Vagina (tissue), 2 donors: ENCODE data around the gene FETUB. TPM values are rescaled to one million over a fixed set of nuclear protein-coding genes. Genes with fewer than 3 reads are reported as not detected.

Experiments
- DNase-seq, 2 donors: peaks; one replicate each; pipeline ENCODE4 v3.0.0-alpha.2; 2017; ENCODE audit errors: extremely low spot score in 2 of 2
- H3K27ac ChIP-seq: fragments of 200-600 bp; sonication (generic); one replicate; pipeline ENCODE4 v1.5.1; 2019
- H3K27me3 ChIP-seq: fragments of 200-600 bp; sonication (generic); one replicate; pipeline ENCODE4 v1.5.1; 2019
- H3K36me3 ChIP-seq, 2 donors: fragments of 200-600 bp; sonication (generic); one replicate each; pipeline ENCODE4 v1.5.1; 2017 to 2019
- H3K4me1 ChIP-seq: fragments of 200-600 bp; sonication (generic); one replicate; pipeline ENCODE4 v1.5.1; 2019
- H3K4me3 ChIP-seq, 2 donors: fragments of 200-600 bp; sonication (generic); 1 replicate in 1 of 2; 2 replicates in 1 of 2; pipeline ENCODE4 v1.5.1; 2016 to 2019
- H3K9me3 ChIP-seq: fragments of 200-600 bp; sonication (generic); one replicate; pipeline ENCODE4 v1.5.1; 2019
- CTCF ChIP-seq, 3 experiments: fragments of 450-650 bp in 2 of 3; fragments of 200-600 bp in 1 of 3; sonication (generic) in 1 of 3; IDR thresholded peaks; one replicate each; pipeline ENCODE4 v1.5.1; 2017 to 2019; ENCODE audit warnings: antibody characterized with exemption in 3 of 3, mild to moderate bottlenecking in 2 of 3, moderate library complexity in 2 of 3
- POLR2A ChIP-seq, 2 donors: fragments of 450-650 bp; IDR thresholded peaks; one replicate each; pipeline ENCODE4 v1.6.1; 2017; ENCODE audit warnings: antibody characterized with exemption in 2 of 2, mild to moderate bottlenecking in 2 of 2, moderate library complexity in 2 of 2
- POLR2AphosphoS5 ChIP-seq, 2 donors: sonication (generic); formaldehyde crosslinking; IDR thresholded peaks; one replicate each; pipeline ENCODE4 v1.9.0; 2017; ENCODE audit warnings: antibody characterized with exemption in 2 of 2, mild to moderate bottlenecking in 2 of 2, low read depth in 1 of 2; ENCODE audit not compliant: insufficient read depth in 1 of 2
- intact Hi-C: fragments of 100-400 bp; cut with DNase I; formaldehyde crosslinking; loops from one replicate; pipeline ENCODE4 v1.15.1; 2023
- total RNA-seq: library from RNA; depleted of rRNA; stranded (reverse); fragments of >200 nt; gene quantifications from one replicate; pipeline ENCODE4 v1.2.3, GENCODE V29; 2016

FETUB gene
- total RNA-seq, 1 donor from 2014 or later = 3.7 TPM

DNA sequence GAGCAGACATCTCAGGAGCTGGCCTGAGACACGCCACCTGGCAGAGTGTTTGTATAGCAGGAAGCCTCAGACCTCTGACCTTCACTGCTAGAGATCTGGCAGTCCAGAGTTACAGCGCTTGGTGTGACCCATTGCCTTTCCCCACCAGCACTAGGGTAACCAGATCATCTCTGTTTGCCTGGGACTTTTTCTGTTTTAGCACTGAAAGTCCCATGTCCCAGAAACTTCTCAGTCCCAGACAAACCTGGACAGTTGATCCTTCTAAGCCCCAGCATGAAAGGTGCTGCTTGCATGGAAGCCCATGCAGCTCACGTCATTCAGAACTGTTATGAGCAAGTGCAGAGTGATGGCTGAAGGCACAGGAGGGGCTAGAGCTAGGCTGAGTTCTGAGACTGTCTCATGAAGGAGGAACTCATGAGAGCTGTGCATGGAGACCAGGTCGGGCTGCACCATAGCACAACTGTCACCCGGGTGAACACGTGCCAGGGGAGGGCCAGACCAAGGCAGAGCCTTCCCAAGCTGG lies 45.5 kb upstream of the FETUB start:
- Histone ChIP-seq H3K9me3 (no peaks in the 10 kb centered on the region), H3K4me3 (no peak overlapping the region), H3K36me3 (no peaks in the 10 kb centered on the region), H3K27ac (no peak overlapping the region), H3K27me3 (no peaks in the 10 kb centered on the region), H3K4me1 (no peaks in the 10 kb centered on the region)
- no peak for DNase-seq
- intact Hi-C loops = no loop called here
- TF ChIP-seq POLR2A (IDR thresholded peaks at IDR 0.05) = no peak

- TF ChIP-seq POLR2A (IDR thresholded peaks at IDR 0.05) = no peak
- no peak for TF ChIP-seq POLR2AphosphoS5 (IDR thresholded peaks at IDR 0.05; ENCODE audit: insufficient read depth in 1 of 2, low read depth in 1 of 2)
- no peak for TF ChIP-seq CTCF (IDR thresholded peaks at IDR 0.05)
- Histone ChIP-seq H3K4me3 (no peak overlapping the region), H3K27ac (no peak overlapping the region), H3K27me3 (no peaks in the 10 kb centered on the region), H3K9me3 (no peaks in the 10 kb centered on the region), H3K4me1 (no peaks in the 10 kb centered on the region), H3K36me3 (no peaks in the 10 kb centered on the region)
- DNase-seq = no peak
- intact Hi-C loops = no loop called here
These were observed 43.5 kb upstream of the FETUB start for GRCh38 chr3:186596568-186597287.

- Histone ChIP-seq H3K27ac (no peak overlapping the region), H3K4me1 (no peaks in the 10 kb centered on the region), H3K36me3 (no peaks in the 10 kb centered on the region), H3K27me3 (no peaks in the 10 kb centered on the region), H3K4me3 (no peak overlapping the region), H3K9me3 (no peaks in the 10 kb centered on the region)
- TF ChIP-seq CTCF (IDR thresholded peaks at IDR 0.05) = no peak
- no peak for TF ChIP-seq POLR2A (IDR thresholded peaks at IDR 0.05)
- TF ChIP-seq POLR2AphosphoS5 (IDR thresholded peaks at IDR 0.05; ENCODE audit: insufficient read depth in 1 of 2, low read depth in 1 of 2) = no peak
- intact Hi-C loops = no loop called here
- no peak for DNase-seq
These were observed 42.0 kb upstream of the FETUB start for GRCh38 chr3:186598108-186598784.

GRCh38 chr3:186598794-186599141 lies 41.4 kb upstream of the FETUB start:
- no peak for DNase-seq
- no peaks in the 10 kb centered on the region for H3K27me3 ChIP-seq
- H3K9me3 ChIP-seq = no peaks in the 10 kb centered on the region
- intact Hi-C loops = no loop called here
- TF ChIP-seq POLR2A (IDR thresholded peaks at IDR 0.05) = no peak
- H3K27ac ChIP-seq = no peak overlapping the region
- H3K4me1 ChIP-seq = no peaks in the 10 kb centered on the region
- no peaks in the 10 kb centered on the region for H3K36me3 ChIP-seq
- H3K4me3 ChIP-seq = no peak overlapping the region

- Histone ChIP-seq H3K9me3 (no peaks in the 10 kb centered on the region), H3K27ac (no peak overlapping the region), H3K4me3 (no peak overlapping the region), H3K4me1 (no peaks in the 10 kb centered on the region), H3K27me3 (no peaks in the 10 kb centered on the region), H3K36me3 (no peaks in the 10 kb centered on the region)
- TF ChIP-seq POLR2A (IDR thresholded peaks at IDR 0.05) = no peak
- TF ChIP-seq CTCF (IDR thresholded peaks at IDR 0.05) = no peak
- intact Hi-C loops = no loop called here
- no peak for DNase-seq
These were observed 40.9 kb upstream of the FETUB start for GRCh38 chr3:186599142-186599784.

DNA sequence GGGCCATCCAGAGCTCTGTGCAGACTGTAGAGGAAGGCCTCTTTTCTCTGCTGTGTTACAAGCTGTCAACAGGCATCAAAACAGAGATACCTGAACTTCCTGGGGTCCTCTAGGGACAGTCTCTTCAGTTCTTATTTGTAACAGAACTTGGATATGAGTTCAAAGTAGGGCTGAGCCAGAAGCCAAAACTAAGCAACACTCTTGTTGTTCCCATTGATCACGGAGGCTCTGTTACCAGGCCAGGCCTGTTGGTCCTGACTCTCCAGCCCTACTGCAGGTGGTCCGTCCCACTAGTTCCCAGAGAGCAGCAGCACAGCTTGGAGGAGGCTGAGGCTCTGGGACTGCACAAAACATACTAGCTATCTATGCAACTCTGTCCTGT lies 40.4 kb upstream of the FETUB start:
- H3K27ac ChIP-seq = no peak overlapping the region
- H3K4me3 ChIP-seq = no peak overlapping the region
- H3K27me3 ChIP-seq = no peaks in the 10 kb centered on the region
- no peaks in the 10 kb centered on the region for H3K36me3 ChIP-seq
- DNase-seq = no peak
- intact Hi-C loops = no loop called here
- TF ChIP-seq POLR2A (IDR thresholded peaks at IDR 0.05) (no peak), CTCF (IDR thresholded peaks at IDR 0.05) (no peak), POLR2AphosphoS5 (IDR thresholded peaks at IDR 0.05; ENCODE audit: insufficient read depth in 1 of 2, low read depth in 1 of 2) (no peak)
- H3K9me3 ChIP-seq = no peaks in the 10 kb centered on the region
- H3K4me1 ChIP-seq = no peaks in the 10 kb centered on the region
